Keratinocyte (primary cell): Measurements from ENCODE around the gene SLC35E3.

Source experiments
- EZH2 ChIP-seq: IDR thresholded peaks from one replicate; pipeline ENCODE4 v1.6.1; 2012; ENCODE audit warnings: inconsistent platforms, mild to moderate bottlenecking, low read length, moderate library complexity
- TF ChIP-seq, protein P1 (sequence below), 3 experiments: IDR thresholded peaks in 1 of 3; conservative IDR thresholded peaks in 1 of 3; optimal IDR thresholded peaks in 1 of 3; 2 replicates in 2 of 3; 3 replicates in 1 of 3; pipeline versions ENCODE3 to v1.5.1; 2011; ENCODE audit warnings: low read length in 3 of 3, mild to moderate bottlenecking in 3 of 3, moderate library complexity in 2 of 3, control low read depth in 1 of 3, inconsistent platforms in 1 of 3; ENCODE audit not compliant: insufficient read depth in 2 of 3; ENCODE audit errors: extremely low read depth in 1 of 3

DNA sequence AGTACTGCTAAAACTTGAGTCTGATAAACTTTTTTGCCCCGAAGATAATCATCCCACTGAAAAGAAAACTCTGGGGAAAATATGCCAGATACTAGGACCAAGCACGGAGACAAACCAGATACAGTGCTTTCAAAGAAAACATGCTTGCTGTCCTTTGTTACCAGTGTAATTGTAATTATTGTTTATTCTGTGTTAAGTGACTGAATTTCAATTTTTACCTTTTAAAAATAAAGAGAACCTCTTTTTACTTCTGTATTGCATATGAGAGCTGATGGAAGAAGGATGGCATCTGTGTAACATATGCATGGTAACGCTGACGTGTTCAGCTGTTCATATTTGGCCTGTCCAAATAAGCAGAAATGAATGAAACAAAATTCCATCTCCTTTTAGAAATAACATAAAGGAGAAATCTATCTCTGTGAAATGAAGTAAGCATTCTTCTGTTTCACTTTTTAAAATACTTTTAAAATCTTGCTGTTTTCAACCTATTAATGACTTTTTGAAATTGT lies 22.5 kb downstream of the SLC35E3 start:
- TF ChIP-seq, protein P1, sequence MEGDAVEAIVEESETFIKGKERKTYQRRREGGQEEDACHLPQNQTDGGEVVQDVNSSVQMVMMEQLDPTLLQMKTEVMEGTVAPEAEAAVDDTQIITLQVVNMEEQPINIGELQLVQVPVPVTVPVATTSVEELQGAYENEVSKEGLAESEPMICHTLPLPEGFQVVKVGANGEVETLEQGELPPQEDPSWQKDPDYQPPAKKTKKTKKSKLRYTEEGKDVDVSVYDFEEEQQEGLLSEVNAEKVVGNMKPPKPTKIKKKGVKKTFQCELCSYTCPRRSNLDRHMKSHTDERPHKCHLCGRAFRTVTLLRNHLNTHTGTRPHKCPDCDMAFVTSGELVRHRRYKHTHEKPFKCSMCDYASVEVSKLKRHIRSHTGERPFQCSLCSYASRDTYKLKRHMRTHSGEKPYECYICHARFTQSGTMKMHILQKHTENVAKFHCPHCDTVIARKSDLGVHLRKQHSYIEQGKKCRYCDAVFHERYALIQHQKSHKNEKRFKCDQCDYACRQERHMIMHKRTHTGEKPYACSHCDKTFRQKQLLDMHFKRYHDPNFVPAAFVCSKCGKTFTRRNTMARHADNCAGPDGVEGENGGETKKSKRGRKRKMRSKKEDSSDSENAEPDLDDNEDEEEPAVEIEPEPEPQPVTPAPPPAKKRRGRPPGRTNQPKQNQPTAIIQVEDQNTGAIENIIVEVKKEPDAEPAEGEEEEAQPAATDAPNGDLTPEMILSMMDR (optimal IDR thresholded peaks at IDR 0.05 in 1 of 3, IDR thresholded peaks at IDR 0.05 in 1 of 3, conservative IDR thresholded peaks at IDR 0.05 in 1 of 3; ENCODE audit: extremely low read depth in 1 of 3, insufficient read depth in 2 of 3, low read length in 3 of 3) = no peak
- no peak for TF ChIP-seq EZH2
